GM21825 (cell line): ENCODE results near the gene IGSF10.
A peak's percentile ranks its signal among the peaks of the same experiment; 100 is the strongest.

Source experiments
- ATAC-seq: cut with Tn5 transposase; IDR thresholded peaks from one replicate; pipeline ENCODE4 v1.9.1; 2021; ENCODE audit warnings: mild to moderate bottlenecking, moderate library complexity; ENCODE audit not compliant: unreplicated experiment

Gene IGSF10

DNA sequence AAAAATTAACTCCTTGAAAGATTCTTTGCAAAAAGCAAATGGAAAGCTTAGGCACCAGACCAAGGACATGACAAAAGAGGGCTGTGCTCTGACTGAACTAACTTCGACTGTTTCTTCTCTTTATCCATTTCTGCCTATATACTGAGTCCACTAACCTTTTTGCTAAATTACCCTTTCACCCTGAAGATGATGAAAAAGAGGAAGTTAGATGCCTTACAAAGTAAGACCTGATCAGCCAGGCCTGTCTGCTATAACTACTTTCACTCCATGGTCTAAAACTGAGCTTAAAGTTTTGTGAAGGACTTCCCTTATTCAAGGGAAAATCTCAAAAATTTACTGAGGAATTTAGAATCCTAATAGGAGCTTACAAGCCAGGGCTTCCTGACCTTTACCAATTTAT lies 6.2 kb upstream of the IGSF10 start:
- no peak for ATAC-seq

GRCh38 chr3:151462991-151463390 lies 2.1 kb upstream of the IGSF10 start:
- no peak for ATAC-seq

DNA sequence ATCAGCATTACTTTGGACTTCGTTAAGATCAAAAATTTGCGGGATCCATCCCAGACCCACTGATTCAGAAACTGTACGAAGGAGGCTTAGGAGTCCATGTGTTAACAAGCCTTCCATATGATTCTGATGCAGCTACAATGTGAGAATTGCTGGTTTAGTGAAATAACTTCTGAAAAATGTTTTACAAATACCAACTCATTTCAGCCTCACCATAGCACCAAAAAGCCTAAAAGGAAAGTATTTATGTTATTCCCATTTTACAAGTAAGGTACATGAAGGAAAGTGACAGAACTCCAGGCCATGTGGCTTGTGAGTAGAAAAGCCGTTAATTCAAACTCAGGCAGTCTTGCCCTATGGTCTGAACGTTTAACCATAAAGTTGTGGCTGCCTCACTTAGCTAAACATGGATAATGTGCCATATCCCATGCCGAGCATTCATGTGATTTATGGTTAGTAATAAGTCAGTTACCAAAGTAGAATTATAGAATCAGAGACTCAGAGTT lies 1.5 kb upstream of the IGSF10 start:
- no peak for ATAC-seq

DNA sequence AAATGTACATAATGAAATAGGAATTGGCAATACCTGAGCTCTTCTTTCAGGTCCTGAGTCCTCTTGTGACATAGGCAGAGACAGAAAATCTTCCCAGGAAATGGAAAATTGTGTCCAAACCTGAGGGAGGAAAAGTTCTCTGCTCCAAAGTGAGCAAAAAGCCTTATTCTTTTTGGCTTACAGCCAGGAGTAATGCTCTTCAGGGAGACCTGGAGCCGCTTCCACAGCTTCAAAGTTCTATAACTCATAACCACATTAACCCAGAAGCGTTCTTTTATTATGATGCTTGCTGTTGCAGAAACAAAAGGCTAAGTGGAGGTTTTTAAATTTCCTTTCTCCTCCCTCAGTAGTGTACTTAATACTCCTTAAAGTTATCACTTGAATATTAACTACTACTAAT lies 633 bp downstream of the IGSF10 start:
- ATAC-seq: no peak

DNA sequence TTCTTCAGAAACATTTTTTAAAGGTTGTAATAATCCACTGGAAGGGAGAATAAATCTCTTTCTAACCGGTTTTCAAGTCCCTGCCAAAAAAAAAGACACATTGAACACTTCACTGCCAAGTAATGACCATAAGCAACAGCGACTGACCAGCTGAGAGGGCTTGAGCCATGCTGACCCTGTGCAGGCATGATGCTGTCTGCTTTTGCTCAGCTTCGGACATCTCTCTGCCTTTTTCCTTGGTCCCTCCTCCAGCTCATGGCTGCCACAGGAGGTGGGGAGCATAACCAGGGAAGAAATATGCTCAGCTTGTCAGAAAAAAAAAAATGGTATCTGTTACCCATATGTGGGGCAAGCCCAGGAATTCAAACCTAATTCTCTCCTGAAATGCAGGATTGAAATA lies 1.5 kb downstream of the IGSF10 start:
- no peak for ATAC-seq

- ATAC-seq: no peak
These were observed 4.8 kb downstream of the IGSF10 start for GRCh38 chr3:151456065-151456464.

GRCh38 chr3:151452841-151453240 lies 8.0 kb downstream of the IGSF10 start:
- no peak for ATAC-seq

- ATAC-seq: no peak
These were observed 8.5 kb downstream of the IGSF10 start for GRCh38 chr3:151452368-151452767.

DNA sequence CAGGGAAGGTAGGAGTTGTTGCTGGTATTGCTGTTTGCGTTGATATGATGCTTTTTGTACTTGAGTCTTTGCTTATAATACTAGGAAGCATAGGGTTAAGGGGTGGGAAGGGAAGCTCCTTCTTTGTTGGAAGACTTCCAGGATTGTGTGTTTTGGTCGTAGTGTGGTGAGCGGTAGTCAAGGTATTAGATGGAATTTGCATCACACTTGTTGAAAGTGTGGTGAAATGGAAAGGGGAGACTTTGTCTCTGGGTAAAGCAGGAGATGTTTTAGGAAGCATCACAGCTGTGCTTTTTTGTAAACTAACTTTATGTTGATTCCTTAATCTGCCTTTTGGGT lies 14.9 kb downstream of the IGSF10 start:
- no peak for ATAC-seq

DNA sequence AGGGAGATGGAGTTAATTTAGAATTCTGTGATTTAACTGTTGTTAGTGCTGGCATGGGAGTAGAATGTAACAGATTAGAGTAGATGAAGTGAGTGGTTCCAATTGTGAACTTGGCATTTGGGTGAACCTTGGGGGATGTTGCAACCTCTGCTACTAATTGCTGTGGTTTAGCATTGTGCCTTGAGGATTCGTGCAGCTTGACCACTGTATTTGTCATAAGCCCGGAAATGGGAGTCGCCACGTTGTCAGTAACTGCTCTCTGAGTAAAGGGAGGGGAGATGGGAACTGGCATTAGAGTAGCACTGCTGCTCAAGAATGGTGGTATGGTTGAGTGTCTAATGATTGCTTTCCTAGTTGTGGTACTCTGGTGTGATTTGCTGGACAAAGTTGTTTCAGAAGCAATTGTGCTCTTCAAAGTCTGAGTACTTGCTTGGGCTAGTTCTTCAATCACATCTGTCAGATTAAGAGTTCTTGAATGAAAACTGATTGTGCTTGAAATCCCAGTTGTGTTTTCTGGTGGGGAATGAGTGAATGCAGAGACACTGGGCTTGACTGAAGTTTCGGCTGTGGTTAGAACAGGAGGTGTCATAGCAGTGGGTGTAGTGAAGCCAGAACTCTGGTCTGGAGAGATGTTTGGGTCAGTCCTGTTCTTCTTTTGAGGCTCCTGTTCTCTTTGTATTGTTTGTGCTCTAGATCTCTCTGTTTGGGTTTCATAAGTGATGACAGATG lies 15.4 kb downstream of the IGSF10 start:
- no peak for ATAC-seq

GRCh38 chr3:151443583-151443982 lies 17.3 kb downstream of the IGSF10 start:
- ATAC-seq: no peak

DNA sequence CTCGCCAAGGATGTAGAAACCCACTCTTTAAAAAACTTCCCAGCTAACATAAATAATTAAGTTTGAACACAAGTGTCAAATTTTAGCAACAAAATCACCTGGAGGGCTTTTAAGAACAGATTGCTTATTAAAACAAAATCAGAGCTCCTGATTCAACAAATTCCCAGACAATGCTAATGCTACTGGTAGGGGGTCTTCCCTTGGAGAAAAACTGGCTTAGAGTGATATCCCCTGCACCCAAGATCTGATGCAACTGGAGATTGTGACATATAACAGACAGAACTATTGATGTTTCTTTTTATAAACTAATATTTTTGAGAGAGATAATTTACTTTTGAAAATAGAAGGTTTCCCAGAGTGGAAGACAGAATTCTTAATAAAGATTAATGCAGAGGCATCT lies 19.9 kb downstream of the IGSF10 start:
- ATAC-seq: no peak

DNA sequence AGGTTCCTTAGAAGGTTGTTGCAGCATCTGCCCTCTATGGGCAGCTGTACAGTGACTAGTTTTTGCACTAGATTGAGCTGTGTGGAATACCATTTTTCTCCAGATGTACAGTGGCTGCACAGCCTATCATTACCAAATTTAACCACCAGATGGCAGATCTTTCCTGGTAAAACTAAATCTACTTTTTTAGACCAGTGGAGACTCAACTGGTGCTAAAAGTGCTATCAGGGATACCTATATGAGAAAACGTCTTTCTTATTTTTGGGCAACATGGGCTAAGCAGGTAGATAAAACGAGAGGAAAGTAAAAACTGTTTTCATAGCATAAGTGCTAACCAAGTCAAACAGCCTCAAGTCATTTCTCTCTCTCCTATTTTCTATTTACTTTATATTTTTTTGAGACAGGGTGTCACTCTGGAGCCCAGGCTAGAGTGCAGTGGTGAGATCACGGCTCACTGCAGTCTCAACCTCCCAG lies 21.2 kb downstream of the IGSF10 start:
- no peak for ATAC-seq

DNA sequence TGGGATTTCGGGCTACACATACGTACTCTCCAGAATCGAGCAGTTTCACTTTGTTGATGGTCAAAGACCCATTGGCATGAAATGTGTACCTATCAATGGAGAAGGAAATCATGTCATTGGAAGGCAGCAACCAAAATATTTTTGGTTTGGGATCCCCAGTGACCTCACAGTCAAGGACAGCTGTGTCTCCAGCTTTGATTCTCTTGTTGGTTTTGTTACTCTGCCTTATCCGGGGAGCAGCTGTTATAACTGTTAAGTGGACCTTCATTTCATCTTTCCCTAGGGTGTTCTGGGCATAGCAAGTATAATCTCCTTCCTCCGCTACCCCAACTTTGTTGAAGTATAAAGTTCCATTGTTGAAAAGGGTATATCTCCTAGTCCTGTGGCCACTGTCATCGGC lies 23.0 kb downstream of the IGSF10 start:
- ATAC-seq: no peak

DNA sequence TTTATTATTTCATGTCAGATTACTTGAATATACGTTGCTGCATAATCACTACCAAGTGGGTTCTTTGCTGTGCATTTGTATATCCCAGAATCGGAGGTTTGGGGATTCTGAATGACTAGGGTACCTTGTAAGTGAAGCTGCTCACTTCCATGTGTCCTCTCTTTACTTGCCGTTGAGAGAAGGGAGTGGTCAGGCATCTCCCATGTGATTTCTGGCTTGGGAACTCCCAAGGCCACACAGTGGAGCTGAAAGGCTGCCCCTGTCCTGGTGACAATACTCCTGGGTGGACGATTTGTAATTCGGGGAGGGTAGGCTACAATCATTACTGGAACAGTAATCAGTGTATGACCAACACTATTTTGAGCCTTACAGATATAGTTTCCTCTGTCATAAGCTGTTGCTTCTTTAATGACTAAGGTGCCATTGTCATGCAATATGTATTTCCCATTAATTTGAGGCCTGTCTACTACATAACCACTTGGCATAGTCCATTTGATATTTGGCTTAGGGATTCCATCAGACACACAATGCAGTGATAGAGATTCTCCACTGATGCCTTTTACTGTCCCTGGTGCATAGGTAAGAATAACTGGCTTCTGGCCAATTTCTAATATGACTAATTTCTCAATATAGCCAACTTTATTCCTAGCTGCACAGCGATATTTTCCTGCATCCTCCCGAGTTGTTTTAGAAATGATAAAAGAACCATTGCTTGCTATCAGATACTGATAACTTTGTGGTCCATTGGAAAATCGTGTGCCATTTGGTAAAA lies 24.0 kb downstream of the IGSF10 start:
- no peak for ATAC-seq

- no peak for ATAC-seq
These were observed 26.5 kb downstream of the IGSF10 start for GRCh38 chr3:151434151-151434890.

GRCh38 chr3:151432616-151433372 lies 28.1 kb downstream of the IGSF10 start:
- no peak for ATAC-seq

GRCh38 chr3:151431940-151432339 lies 28.9 kb downstream of the IGSF10 start:
- no peak for ATAC-seq

GRCh38 chr3:151430821-151431484 lies 29.9 kb downstream of the IGSF10 start:
- no peak for ATAC-seq

DNA sequence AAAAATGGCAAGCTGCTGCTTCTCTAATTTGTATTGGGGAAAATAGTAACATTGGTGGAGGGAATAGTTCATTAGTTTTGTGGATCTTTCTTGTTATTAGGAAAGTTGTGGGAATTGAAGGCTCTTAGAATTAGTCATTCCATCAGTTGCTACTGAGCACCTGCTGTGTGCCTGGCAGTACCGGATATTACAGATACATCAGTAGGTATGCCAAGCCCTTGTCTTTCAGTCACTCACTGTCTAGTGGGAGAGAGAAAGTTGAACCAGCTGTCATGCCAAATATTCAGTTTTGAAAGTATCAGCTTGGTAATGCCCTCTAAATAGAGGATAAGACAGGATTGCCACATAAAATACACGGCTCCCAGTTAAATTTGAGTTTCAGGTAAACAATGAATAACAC lies 32.5 kb downstream of the IGSF10 start:
- ATAC-seq: no peak

DNA sequence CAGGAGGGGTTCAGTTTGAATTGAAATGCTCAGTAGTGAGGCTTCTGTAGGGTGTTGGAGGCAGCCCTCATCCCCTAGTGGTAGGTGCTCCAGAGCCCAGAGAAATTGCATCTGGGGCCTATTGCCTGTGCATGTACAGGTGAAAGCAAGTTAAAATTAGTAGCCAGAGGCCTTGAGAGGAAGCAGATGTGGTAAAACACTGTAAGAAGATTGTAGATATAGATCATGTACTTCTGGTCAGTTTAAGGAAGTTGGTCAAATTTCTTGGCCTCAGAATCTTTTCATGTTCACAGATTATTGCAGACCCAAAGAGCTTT lies 34.6 kb downstream of the IGSF10 start:
- peak; percentile 73 for ATAC-seq
